GM12892 (cell line): ENCODE data around the gene RTP2.

Experiments used
- DNase-seq: peaks from one replicate; pipeline ENCODE4 v3.0.0; 2011; ENCODE audit not compliant: insufficient read length
- FAIRE-seq: peaks from 2 replicates; lab custom pipeline; 2011; peaks lifted over from hg19 to GRCh38; lab: Jason Lieb, UNC
- POLR2A ChIP-seq: IDR thresholded peaks from 2 replicates; pipeline ENCODE4 v1.6.1; 2011; ENCODE audit warnings: low read depth, low read length, control low read depth
- POLR2AphosphoS5 ChIP-seq: IDR thresholded peaks from 2 replicates; pipeline ENCODE4 v1.6.1; 2011; ENCODE audit warnings: low read depth, low read length, control low read depth
- TAF1 ChIP-seq: IDR thresholded peaks from 2 replicates; pipeline ENCODE4 v1.6.1; 2011; ENCODE audit warnings: low read depth, mild to moderate bottlenecking, control low read depth, low read length, borderline replicate concordance

RTP2 gene

GRCh38 chr3:187721055-187721454, 18.7 kb upstream of the RTP2 start:
- no peak for TF ChIP-seq POLR2A
- TF ChIP-seq TAF1: no peak
- no peak for TF ChIP-seq POLR2AphosphoS5
- FAIRE-seq (no peak), DNase-seq (no peak)

- TF ChIP-seq POLR2A: no peak
- TF ChIP-seq POLR2AphosphoS5: no peak
- no peak for TF ChIP-seq TAF1
- DNase-seq: no peak
- FAIRE-seq: no peak
These were observed 17.9 kb upstream of the RTP2 start for GRCh38 chr3:187720337-187720670.

- no peak for TF ChIP-seq TAF1
- no peak for TF ChIP-seq POLR2A
- TF ChIP-seq POLR2AphosphoS5: no peak
- DNase-seq (no peak), FAIRE-seq (no peak)
These were observed 17.4 kb upstream of the RTP2 start for GRCh38 chr3:187719628-187720336.

GRCh38 chr3:187718802-187719201, 16.4 kb upstream of the RTP2 start:
- FAIRE-seq (no peak), DNase-seq (no peak)
- TF ChIP-seq TAF1 (no peak), POLR2A (no peak), POLR2AphosphoS5 (no peak)

- FAIRE-seq: no peak
- DNase-seq: no peak
- TF ChIP-seq POLR2AphosphoS5: no peak
- TF ChIP-seq TAF1: no peak
- no peak for TF ChIP-seq POLR2A
These were observed 15.2 kb upstream of the RTP2 start for GRCh38 chr3:187717572-187717971.

- DNase-seq (peak; percentile 34), FAIRE-seq (peak; percentile 76)
- TF ChIP-seq TAF1: no peak
- TF ChIP-seq POLR2A: no peak
- no peak for TF ChIP-seq POLR2AphosphoS5
These were observed 12.1 kb upstream of the RTP2 start for GRCh38 chr3:187714404-187714979.

- DNase-seq (no peak), FAIRE-seq (no peak)
- TF ChIP-seq POLR2A: no peak
- TF ChIP-seq POLR2AphosphoS5: no peak
- no peak for TF ChIP-seq TAF1
These were observed 11.1 kb upstream of the RTP2 start for GRCh38 chr3:187713504-187713903.

GRCh38 chr3:187709155-187709554, 6.8 kb upstream of the RTP2 start:
- DNase-seq (no peak), FAIRE-seq (no peak)
- no peak for TF ChIP-seq POLR2A
- no peak for TF ChIP-seq POLR2AphosphoS5
- no peak for TF ChIP-seq TAF1

- FAIRE-seq: no peak
- no peak for TF ChIP-seq POLR2A
- TF ChIP-seq POLR2AphosphoS5: no peak
- no peak for DNase-seq
These were observed 6.3 kb upstream of the RTP2 start for GRCh38 chr3:187708696-187709095.

GRCh38 chr3:187706971-187707370, 4.6 kb upstream of the RTP2 start:
- DNase-seq (no peak), FAIRE-seq (no peak)
- TF ChIP-seq TAF1: no peak
- no peak for TF ChIP-seq POLR2AphosphoS5
- no peak for TF ChIP-seq POLR2A

- no peak for FAIRE-seq
- no peak for DNase-seq
- TF ChIP-seq TAF1: no peak
- no peak for TF ChIP-seq POLR2AphosphoS5
These were observed 2.8 kb upstream of the RTP2 start for GRCh38 chr3:187705164-187705563.

GRCh38 chr3:187700249-187700648, 2.1 kb downstream of the RTP2 start:
- no peak for TF ChIP-seq POLR2A
- FAIRE-seq (no peak), DNase-seq (no peak)
